Immature natural killer cell (primary cell): Measurements from ENCODE around the gene EPHB6. TPM values are rescaled to one million over a fixed set of nuclear protein-coding genes. Genes with fewer than 3 reads are reported as not detected.

ENCODE experiments used
- DNase-seq, 3 donors: peaks; one replicate each; pipeline ENCODE4 v3.0.0; 2022; ENCODE audit warnings: mixed read lengths in 1 of 3
- H3K27ac Mint-ChIP-seq, 6 donors: one replicate each; pipeline ENCODE4 v1.8.0; 2020; ENCODE audit warnings: mixed read lengths in 6 of 6, mild to moderate bottlenecking in 5 of 6, inconsistent platforms in 4 of 6, moderate library complexity in 3 of 6
- H3K27me3 Mint-ChIP-seq, 3 donors: one replicate each; pipeline ENCODE4 v1.8.0; 2020 to 2021; ENCODE audit warnings: low read depth in 3 of 3, mild to moderate bottlenecking in 3 of 3, mixed read lengths in 3 of 3, moderate library complexity in 3 of 3, inconsistent platforms in 1 of 3
- H3K36me3 Mint-ChIP-seq, 3 donors: one replicate each; pipeline ENCODE4 v1.8.0; 2020; ENCODE audit warnings: mixed read lengths in 3 of 3, inconsistent platforms in 2 of 3, mild to moderate bottlenecking in 2 of 3
- H3K4me1 Mint-ChIP-seq, 2 donors: one replicate each; pipeline ENCODE4 v1.8.0; 2020; ENCODE audit warnings: inconsistent platforms in 2 of 2, mild to moderate bottlenecking in 2 of 2, mixed read lengths in 2 of 2, moderate library complexity in 1 of 2
- H3K4me3 Mint-ChIP-seq, 5 donors: one replicate each; pipeline ENCODE4 v1.8.0; 2020; ENCODE audit warnings: mild to moderate bottlenecking in 5 of 5, mixed read lengths in 5 of 5, inconsistent platforms in 3 of 5, moderate library complexity in 3 of 5
- H3K9me3 Mint-ChIP-seq, 6 donors: one replicate each; pipeline ENCODE4 v1.8.0; 2020; ENCODE audit warnings: mild to moderate bottlenecking in 6 of 6, mixed read lengths in 6 of 6, inconsistent platforms in 4 of 6, moderate library complexity in 3 of 6
- polyA plus RNA-seq, 3 donors: library from polyadenylated mRNA; unstranded; fragments of 300-500 nt; fragmentation: Illumina TruSeq; gene quantifications; one replicate each; pipeline ENCODE4 v1.2.3, GENCODE V29; 2021

EPHB6 gene
- polyA plus RNA-seq, 3 donors from 2014 or later = 2.4 to 3.8 (median 2.6) TPM

GRCh38 chr7:142871260-142872105 lies 16.6 kb downstream of the EPHB6 start:
- no peak overlapping the region for H3K4me3 Mint-ChIP-seq
- H3K36me3 Mint-ChIP-seq = no peaks in the 10 kb centered on the region
- DNase-seq = no peak
- H3K27me3 Mint-ChIP-seq = peaks cover 3 to 6% (median 4%) of the 10 kb centered on the region in 3 donors
- H3K9me3 Mint-ChIP-seq = no peaks in the 10 kb centered on the region
- no peak overlapping the region for H3K27ac Mint-ChIP-seq
- no peaks in the 10 kb centered on the region for H3K4me1 Mint-ChIP-seq

- Mint-ChIP-seq H3K4me3 (no peak overlapping the region), H3K36me3 (no peaks in the 10 kb centered on the region), H3K27ac (no peak overlapping the region), H3K9me3 (no peaks in the 10 kb centered on the region), H3K4me1 (no peaks in the 10 kb centered on the region), H3K27me3 (peaks cover 3 to 6% (median 4%) of the 10 kb centered on the region in 3 donors)
- no peak for DNase-seq
Measured at GRCh38 chr7:142872106-142872675, 17.3 kb downstream of the EPHB6 start.

GRCh38 chr7:142873281-142873784 lies 18.5 kb downstream of the EPHB6 start:
- H3K4me3 Mint-ChIP-seq = no peak overlapping the region
- no peaks in the 10 kb centered on the region for H3K9me3 Mint-ChIP-seq
- no peak for DNase-seq
- peaks cover 3 to 6% (median 4%) of the 10 kb centered on the region in 3 donors for H3K27me3 Mint-ChIP-seq
- no peak overlapping the region for H3K27ac Mint-ChIP-seq
- no peaks in the 10 kb centered on the region for H3K4me1 Mint-ChIP-seq
- no peaks in the 10 kb centered on the region for H3K36me3 Mint-ChIP-seq

GRCh38 chr7:142873871-142874270 lies 19.0 kb downstream of the EPHB6 start:
- Mint-ChIP-seq H3K4me1 (no peaks in the 10 kb centered on the region), H3K27ac (no peak overlapping the region), H3K9me3 (no peaks in the 10 kb centered on the region), H3K4me3 (no peak overlapping the region), H3K27me3 (peaks cover 3 to 6% (median 6%) of the 10 kb centered on the region in 3 donors), H3K36me3 (no peaks in the 10 kb centered on the region)
- DNase-seq = no peak

- H3K4me3 Mint-ChIP-seq = no peak overlapping the region
- peaks cover 3 to 6% (median 6%) of the 10 kb centered on the region in 3 donors for H3K27me3 Mint-ChIP-seq
- no peaks in the 10 kb centered on the region for H3K36me3 Mint-ChIP-seq
- no peaks in the 10 kb centered on the region for H3K9me3 Mint-ChIP-seq
- H3K4me1 Mint-ChIP-seq = no peaks in the 10 kb centered on the region
- no peak for DNase-seq
- H3K27ac Mint-ChIP-seq = no peak overlapping the region
Measured at GRCh38 chr7:142874409-142874808, 19.5 kb downstream of the EPHB6 start.

GRCh38 chr7:142874837-142875236 lies 20.0 kb downstream of the EPHB6 start:
- Mint-ChIP-seq H3K9me3 (no peaks in the 10 kb centered on the region), H3K4me1 (no peaks in the 10 kb centered on the region), H3K27me3 (peaks cover 3 to 6% (median 6%) of the 10 kb centered on the region in 3 donors), H3K36me3 (no peaks in the 10 kb centered on the region), H3K4me3 (no peak overlapping the region), H3K27ac (no peak overlapping the region)
- DNase-seq = no peak

GRCh38 chr7:142875456-142875855 lies 20.6 kb downstream of the EPHB6 start:
- no peak overlapping the region for H3K27ac Mint-ChIP-seq
- peaks cover 3 to 9% (median 6%) of the 10 kb centered on the region in 3 donors for H3K27me3 Mint-ChIP-seq
- H3K4me3 Mint-ChIP-seq = no peak overlapping the region
- H3K4me1 Mint-ChIP-seq = no peaks in the 10 kb centered on the region
- no peaks in the 10 kb centered on the region for H3K36me3 Mint-ChIP-seq
- no peaks in the 10 kb centered on the region for H3K9me3 Mint-ChIP-seq
- DNase-seq = no peak

- H3K36me3 Mint-ChIP-seq = no peaks in the 10 kb centered on the region
- peaks cover 3 to 12% (median 6%) of the 10 kb centered on the region in 3 donors for H3K27me3 Mint-ChIP-seq
- no peak overlapping the region for H3K27ac Mint-ChIP-seq
- no peak for DNase-seq
- no peak overlapping the region for H3K4me3 Mint-ChIP-seq
- no peaks in the 10 kb centered on the region for H3K9me3 Mint-ChIP-seq
- H3K4me1 Mint-ChIP-seq = no peaks in the 10 kb centered on the region
Measured at GRCh38 chr7:142876236-142876960, 21.5 kb downstream of the EPHB6 start.

- H3K27ac Mint-ChIP-seq = no peak overlapping the region
- DNase-seq = no peak
- no peak overlapping the region for H3K4me3 Mint-ChIP-seq
- H3K9me3 Mint-ChIP-seq = no peaks in the 10 kb centered on the region
- no peaks in the 10 kb centered on the region for H3K4me1 Mint-ChIP-seq
- peaks cover 6 to 14% (median 8%) of the 10 kb centered on the region in 3 donors for H3K27me3 Mint-ChIP-seq
- H3K36me3 Mint-ChIP-seq = no peaks in the 10 kb centered on the region
Measured at GRCh38 chr7:142876991-142877910, 22.4 kb downstream of the EPHB6 start.

- no peak overlapping the region for H3K27ac Mint-ChIP-seq
- H3K36me3 Mint-ChIP-seq = no peaks in the 10 kb centered on the region
- H3K4me1 Mint-ChIP-seq = no peaks in the 10 kb centered on the region
- H3K27me3 Mint-ChIP-seq = peaks cover 7 to 15% (median 7%) of the 10 kb centered on the region in 3 donors
- no peak for DNase-seq
- H3K9me3 Mint-ChIP-seq = no peaks in the 10 kb centered on the region
- H3K4me3 Mint-ChIP-seq = no peak overlapping the region
Measured at GRCh38 chr7:142878315-142878714, 23.4 kb downstream of the EPHB6 start.

GRCh38 chr7:142879060-142879459 lies 24.2 kb downstream of the EPHB6 start:
- no peaks in the 10 kb centered on the region for H3K36me3 Mint-ChIP-seq
- H3K9me3 Mint-ChIP-seq = no peaks in the 10 kb centered on the region
- no peaks in the 10 kb centered on the region for H3K4me1 Mint-ChIP-seq
- peaks cover 7 to 19% (median 7%) of the 10 kb centered on the region in 3 donors for H3K27me3 Mint-ChIP-seq
- no peak overlapping the region for H3K4me3 Mint-ChIP-seq
- no peak for DNase-seq
- no peak overlapping the region for H3K27ac Mint-ChIP-seq

- no peak overlapping the region for H3K27ac Mint-ChIP-seq
- H3K36me3 Mint-ChIP-seq = no peaks in the 10 kb centered on the region
- no peaks in the 10 kb centered on the region for H3K9me3 Mint-ChIP-seq
- no peaks in the 10 kb centered on the region for H3K4me1 Mint-ChIP-seq
- peak; percentile 5 to 27 (median 14) for DNase-seq
- peaks cover 3 to 15% (median 6%) of the 10 kb centered on the region in 3 donors for H3K27me3 Mint-ChIP-seq
- no peak overlapping the region for H3K4me3 Mint-ChIP-seq
Measured at GRCh38 chr7:142880876-142881505, 26.1 kb downstream of the EPHB6 start.
